ENCODE results near the gene NLRP8.
"Not testable (repeated sequence)": the region's sequence is repeated elsewhere in the genome, so short reads cannot be mapped to it uniquely, and the experiment has no call there.

NLRP8 gene

GRCh38 chr19:55980415-55980814 is 32.8 kb downstream of the NLRP8 start:
- DNase-seq = no peak

- DNase-seq = no peak
Observed at GRCh38 chr19:55985254-55985653, 37.6 kb downstream of the NLRP8 start.

- DNase-seq = no peak
Observed at GRCh38 chr19:55986487-55986886, 38.9 kb downstream of the NLRP8 start, which contains the start of gene NLRP5. TSS of gene NLRP5 (plus strand) at chr19:55986775.

GRCh38 chr19:55990831-55991230 is 43.2 kb downstream of the NLRP8 start:
- DNase-seq = no peak

GRCh38 chr19:55993492-55993891 is 45.9 kb downstream of the NLRP8 start:
- no peak for DNase-seq

GRCh38 chr19:56014765-56015164 is 67.1 kb downstream of the NLRP8 start:
- DNase-seq = no peak

- DNase-seq = no peak
Observed at GRCh38 chr19:56015756-56016155, 68.1 kb downstream of the NLRP8 start.

- DNase-seq = not testable (repeated sequence)
Observed at GRCh38 chr19:56019325-56019724, 71.7 kb downstream of the NLRP8 start.

GRCh38 chr19:56020355-56020975 is 72.8 kb downstream of the NLRP8 start:
- DNase-seq = not testable (repeated sequence)

- DNase-seq = no peak
Observed at GRCh38 chr19:56026769-56027168, 79.1 kb downstream of the NLRP8 start.
